GDM1 (cell line): ENCODE results near the gene PCDHB1.

ENCODE experiments used
- DNase-seq: peaks from one replicate; lab custom pipeline; 2025; lab: John Stamatoyannopoulos, UW

Gene PCDHB1, protein sequence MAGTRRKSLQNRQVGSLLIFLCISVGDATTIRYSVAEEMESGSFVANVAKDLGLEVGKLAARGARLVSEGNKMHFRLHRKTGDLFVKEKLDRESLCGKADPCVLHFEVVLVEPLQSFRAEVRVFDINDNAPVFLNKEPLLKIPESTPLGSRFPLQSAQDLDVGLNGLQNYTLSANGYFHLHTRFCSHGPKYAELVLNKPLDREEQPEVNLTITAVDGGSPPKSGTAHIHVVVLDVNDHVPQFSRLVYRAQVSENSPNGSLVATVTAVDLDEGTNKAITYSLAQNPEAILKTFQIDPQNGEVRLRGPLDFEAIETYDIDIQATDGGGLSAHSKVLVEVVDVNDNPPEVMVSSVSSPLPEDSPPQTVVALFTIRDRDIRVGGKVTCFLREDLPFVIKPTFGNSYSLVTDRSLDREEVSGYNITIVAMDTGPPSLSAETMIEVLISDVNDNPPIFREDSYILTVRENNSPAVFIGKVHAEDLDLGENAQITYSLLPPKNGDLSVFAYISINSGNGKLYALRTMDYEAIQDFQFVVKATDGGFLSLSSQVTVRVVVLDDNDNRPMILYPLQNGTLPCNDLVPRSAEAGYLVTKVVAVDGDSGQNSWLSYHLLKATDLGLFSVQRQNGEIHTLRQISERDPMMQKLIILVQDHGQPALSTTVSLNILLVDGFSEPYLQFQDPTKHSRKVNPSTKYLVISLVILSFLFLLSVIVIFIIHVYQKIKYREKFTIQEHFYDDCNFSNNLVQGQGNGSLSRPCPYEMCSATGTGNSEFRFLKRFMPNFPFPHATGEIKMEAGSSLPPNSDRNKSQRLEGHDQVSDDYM

GRCh38 chr5:141050622-141051520 lies at the start of gene PCDHB1:
PCDHB1 (plus strand) TSS chr5:141051374; CDS start chr5:141051471, 97 bp downstream.
- no peak for DNase-seq

DNA sequence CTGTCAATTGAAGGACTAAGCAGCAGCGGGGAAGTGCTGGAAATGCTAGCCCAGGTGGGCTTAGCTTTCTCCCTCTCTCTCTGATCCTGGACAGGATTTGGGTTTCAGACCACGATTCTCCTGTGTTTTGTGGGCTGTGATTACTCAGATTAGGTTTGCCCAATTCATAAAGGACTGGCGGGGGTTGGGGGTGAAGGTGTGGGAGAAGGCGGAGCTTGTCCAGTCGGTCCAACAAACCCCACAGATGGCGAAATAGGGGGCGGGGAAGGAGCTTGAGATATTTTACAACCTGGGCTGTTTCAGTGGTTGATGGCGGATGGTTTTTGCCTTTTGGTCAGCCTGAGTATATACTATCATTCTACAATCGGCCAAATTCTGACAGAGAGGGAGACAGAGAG lies 49.7 kb upstream of the PCDHB1 start:
- DNase-seq, result no peak

- DNase-seq, result no peak
Measured at GRCh38 chr5:141001844-141002604, 49.1 kb upstream of the PCDHB1 start.

- DNase-seq, result no peak
Measured at GRCh38 chr5:141002605-141002965, 48.6 kb upstream of the PCDHB1 start.

DNA sequence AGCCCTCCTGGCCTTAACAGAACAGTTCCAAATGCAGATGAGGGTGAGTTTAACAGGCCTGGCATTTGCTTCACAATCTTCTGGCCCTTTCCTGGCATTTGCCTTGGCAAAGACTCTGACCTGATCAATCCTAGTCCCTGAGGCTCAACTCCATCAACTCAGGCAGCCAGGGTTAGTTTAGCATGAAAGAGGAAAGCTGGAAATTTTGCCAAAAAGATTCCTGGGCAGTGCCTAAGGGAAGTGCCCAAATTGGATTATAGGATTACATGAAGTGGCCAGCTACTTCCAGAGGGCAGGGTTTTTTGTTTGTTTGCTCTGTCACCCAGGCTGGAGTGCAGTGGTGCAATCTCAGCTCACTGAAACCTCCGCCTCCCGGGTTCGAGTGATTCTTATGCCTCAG lies 48.1 kb upstream of the PCDHB1 start:
- no peak for DNase-seq

GRCh38 chr5:141003791-141004611 lies 47.2 kb upstream of the PCDHB1 start:
- no peak for DNase-seq

- DNase-seq, result no peak
Measured at GRCh38 chr5:141007791-141008190, 43.4 kb upstream of the PCDHB1 start.

DNA sequence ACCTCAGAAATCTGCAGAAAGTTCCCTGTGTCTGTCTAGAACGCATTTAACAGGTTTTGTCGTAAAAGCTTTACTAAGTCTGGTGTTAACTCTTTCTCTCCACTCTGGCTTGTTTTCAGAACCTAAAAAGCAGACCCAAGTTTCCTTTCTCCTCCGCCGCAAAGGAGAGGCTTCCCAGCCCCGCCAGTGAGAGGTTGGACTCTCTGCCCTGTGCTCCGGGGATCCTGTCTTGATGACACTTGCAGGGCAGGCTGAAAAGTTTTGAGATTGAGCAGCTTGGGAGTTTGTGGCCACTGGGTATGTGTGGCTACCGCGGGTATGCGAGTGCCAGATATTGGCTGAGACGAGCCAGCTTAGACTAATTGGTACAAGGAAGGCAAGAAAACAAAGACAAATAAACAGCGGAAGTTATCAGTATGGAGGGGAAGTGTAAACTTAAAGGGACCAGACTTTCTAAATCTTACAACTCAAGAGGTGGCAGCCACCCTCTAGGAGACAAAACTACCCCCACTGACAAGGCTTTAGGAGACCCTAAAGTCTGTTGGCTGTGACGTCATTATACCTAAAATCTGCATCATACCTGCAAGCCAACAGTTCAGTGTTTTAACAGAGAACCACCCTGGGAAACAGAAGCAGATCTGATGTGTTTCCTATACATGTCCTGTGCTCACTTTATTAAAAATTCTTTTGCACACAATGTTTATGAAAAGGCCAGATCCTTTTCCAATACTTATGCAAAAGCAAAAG lies 41.0 kb upstream of the PCDHB1 start:
- DNase-seq, result no peak

GRCh38 chr5:141017943-141018342 lies 33.2 kb upstream of the PCDHB1 start:
- no peak for DNase-seq

DNA sequence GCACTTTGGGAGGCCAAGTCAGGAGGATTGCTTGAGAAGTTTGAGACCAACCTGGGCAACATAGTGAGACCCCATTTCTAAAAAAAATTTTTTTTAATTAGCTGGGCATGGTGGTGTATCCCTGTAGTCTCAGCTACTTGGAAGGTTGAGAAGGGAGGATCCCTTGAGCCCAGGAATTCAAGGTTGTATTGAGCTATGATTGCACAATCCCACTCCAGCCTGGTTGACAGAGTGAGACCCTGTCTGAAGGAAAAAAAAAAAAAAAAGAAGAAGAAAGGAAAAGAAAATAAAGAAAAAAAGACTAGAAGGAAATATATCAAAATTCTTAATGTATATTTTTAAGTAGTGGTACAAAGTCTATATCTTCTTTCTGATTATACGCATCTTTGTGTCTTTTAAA lies 28.8 kb upstream of the PCDHB1 start:
- DNase-seq, result no peak

GRCh38 chr5:141031006-141031405 lies 20.2 kb upstream of the PCDHB1 start:
- DNase-seq, result no peak

GRCh38 chr5:141032626-141033025 lies 18.5 kb upstream of the PCDHB1 start:
- no peak for DNase-seq

DNA sequence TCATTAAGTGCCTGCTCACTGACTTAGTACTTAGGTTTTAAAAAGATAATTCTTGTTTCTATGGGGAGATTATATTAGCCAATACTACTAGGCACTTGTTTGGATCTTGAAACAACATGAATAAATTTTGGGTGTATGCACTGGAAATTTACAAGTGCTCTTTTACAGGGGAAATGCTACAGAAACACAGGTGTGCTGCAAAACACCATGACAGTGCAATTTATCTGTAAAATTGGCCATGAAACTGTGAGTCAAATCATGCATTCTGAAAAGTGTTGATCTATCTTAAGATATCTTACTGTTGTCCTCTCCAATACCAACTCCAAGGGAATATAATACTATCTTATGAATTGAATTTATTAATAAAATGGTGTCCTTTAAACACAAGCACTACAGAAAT lies 12.1 kb upstream of the PCDHB1 start:
- DNase-seq, result no peak

GRCh38 chr5:141039517-141039916 lies 11.7 kb upstream of the PCDHB1 start:
- no peak for DNase-seq

- no peak for DNase-seq
Measured at GRCh38 chr5:141040093-141040770, 10.9 kb upstream of the PCDHB1 start.

DNA sequence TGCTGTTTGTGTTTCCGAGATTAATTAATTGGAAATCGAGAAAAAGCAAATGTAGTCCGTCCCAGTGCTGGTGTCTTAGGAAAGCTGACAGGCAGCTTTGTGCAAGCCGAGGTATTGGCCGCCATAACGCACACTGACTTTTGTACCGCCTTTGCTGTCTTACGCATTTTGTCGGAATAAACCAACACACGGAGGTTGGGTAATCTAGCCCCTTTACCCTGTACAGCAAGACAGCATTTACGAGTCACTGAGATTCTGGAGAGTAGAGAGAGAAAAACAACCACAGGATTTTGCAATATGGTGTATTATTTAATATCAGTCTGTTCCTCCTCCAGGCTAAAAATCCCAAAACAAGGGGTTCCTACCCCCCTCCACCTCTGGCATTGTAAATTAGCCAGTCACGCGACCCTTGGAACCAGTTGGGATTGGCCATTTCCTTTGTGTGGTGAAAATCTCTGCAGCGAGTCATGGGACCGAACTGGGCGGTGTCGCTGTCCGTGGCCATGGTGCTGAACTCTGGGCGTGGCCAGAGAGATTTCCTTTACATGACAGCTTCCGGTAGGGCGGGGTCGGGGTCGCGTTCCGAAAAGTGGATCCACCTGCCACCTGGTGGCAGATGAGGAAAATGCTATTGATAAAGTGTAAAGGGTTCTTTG lies 10.3 kb upstream of the PCDHB1 start:
- peak; percentile 72 for DNase-seq

DNA sequence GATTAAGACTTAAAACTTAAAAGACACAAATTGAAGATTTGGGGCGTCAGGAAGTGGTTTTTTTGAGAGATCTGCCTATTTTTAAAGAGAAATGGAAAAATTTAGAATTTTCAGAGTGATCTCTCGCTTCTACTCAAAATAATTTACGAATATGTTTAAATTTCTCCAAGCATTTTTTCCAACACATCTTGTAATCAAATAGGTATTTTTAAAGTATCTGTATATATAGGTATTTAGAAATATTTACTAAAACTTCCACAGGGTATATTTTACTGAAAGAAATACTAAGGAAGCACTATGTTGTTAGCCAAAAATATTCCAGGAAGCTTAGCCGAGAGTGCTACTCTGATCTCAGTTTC lies 9.8 kb upstream of the PCDHB1 start:
- DNase-seq, result no peak

DNA sequence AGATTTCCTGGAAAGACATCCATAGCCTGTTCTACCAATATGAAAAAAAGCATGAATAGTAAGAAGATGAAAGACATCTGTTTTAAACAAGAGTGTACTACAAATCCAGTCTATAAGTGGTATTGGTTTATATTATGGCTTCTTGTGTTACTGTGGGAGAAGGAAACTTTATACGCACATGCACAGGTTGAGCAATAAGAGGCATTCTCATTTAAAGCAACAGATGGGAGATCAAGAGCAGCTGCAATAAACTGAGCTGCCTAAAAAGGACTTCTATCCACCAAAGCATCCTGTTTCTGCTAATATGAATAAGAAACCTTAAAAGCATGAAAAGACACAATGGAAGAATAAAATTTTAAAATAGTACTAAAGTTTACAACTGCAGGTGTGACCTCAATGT lies 8.6 kb upstream of the PCDHB1 start:
- DNase-seq, result no peak

GRCh38 chr5:141051521-141051866 lies 320 bp downstream of the PCDHB1 start:
- DNase-seq, result no peak
